Subcutaneous abdominal adipose tissue (tissue), 5 donors: ENCODE measurements around the gene FBXO41.

ENCODE experiments used
- H3K27ac ChIP-seq: one replicate; pipeline ENCODE4 v1.7.0; 2013; ENCODE audit warnings: low read depth, mild to moderate bottlenecking, inconsistent platforms, low read length, moderate library complexity
- H3K27me3 ChIP-seq, 5 donors: one replicate each; pipeline ENCODE4 v1.7.0; 2013; ENCODE audit warnings: low read length in 5 of 5, inconsistent platforms in 1 of 5; ENCODE audit not compliant: control insufficient read depth in 5 of 5, insufficient read depth in 4 of 5
- H3K36me3 ChIP-seq, 5 donors: one replicate each; pipeline ENCODE4 v1.7.0; 2013; ENCODE audit warnings: low read length in 5 of 5; ENCODE audit not compliant: control insufficient read depth in 5 of 5, insufficient read depth in 5 of 5
- H3K4me1 ChIP-seq, 5 donors: one replicate each; pipeline ENCODE4 v1.7.0; 2013; ENCODE audit warnings: low read length in 5 of 5, mild to moderate bottlenecking in 3 of 5, moderate library complexity in 1 of 5; ENCODE audit not compliant: control insufficient read depth in 5 of 5, insufficient read depth in 5 of 5
- H3K4me3 ChIP-seq, 5 donors: one replicate each; pipeline ENCODE4 v1.7.0; 2013; ENCODE audit warnings: low read length in 5 of 5, low read depth in 1 of 5
- H3K9ac ChIP-seq, 5 donors: one replicate each; pipeline ENCODE4 v1.7.0; 2013; ENCODE audit warnings: low read length in 5 of 5, mild to moderate bottlenecking in 4 of 5, moderate library complexity in 3 of 5
- H3K9me3 ChIP-seq, 5 donors: one replicate each; pipeline ENCODE4 v1.7.0; 2013; ENCODE audit warnings: low read length in 5 of 5; ENCODE audit not compliant: control insufficient read depth in 5 of 5
- donor health status: healthy.
- donor health status: healthy.
- donor health status: healthy.
- donor health status: healthy.
- donor health status: healthy.

The FBXO41 gene

DNA sequence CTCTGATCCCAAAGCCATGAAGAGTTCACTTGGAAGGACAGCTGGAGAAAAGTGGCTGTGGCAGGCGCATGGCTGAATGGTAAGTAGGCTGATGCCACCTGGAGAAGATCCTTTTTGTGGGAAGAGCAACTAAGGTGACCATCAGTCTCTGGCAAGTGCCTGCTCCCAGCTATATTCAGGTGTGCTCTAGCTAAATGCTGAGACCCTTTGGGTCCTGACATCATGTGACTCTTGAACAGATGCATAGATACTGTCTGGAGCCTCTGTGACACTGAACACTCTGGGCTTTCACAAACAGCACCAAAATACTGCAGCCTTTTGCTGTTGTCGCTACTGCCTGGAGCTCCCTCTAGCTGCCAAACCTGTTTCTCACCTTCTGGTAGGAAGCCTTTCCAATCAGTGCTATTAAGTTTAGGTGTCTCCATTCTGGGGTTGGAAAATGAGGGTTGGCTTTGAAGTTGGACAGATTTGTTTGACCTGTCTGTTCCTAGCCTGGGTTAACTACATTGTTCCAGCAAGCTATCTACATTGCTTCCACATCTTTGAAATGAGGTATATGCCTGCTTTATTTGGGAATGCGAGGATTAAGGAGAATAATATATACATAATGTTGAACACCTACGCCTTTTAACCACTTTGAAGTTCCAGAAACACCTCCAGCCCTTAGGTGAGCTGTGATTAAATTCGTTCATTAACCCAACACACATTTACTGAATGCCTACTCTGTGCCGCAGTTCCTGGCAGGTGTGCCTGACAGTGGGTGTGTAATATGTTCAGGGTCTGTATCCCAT, 6.0 kb upstream of the FBXO41 start:
- H3K9ac ChIP-seq = no peak overlapping the region
- peaks cover 0 to 34% (median 16%) of the 10 kb centered on the region in 5 donors for H3K4me1 ChIP-seq
- no peaks in the 10 kb centered on the region for H3K36me3 ChIP-seq
- no peak overlapping the region for H3K4me3 ChIP-seq
- no peak overlapping the region for H3K27ac ChIP-seq
- peaks cover 37 to 64% (median 57%) of the 10 kb centered on the region in 5 donors for H3K27me3 ChIP-seq
- H3K9me3 ChIP-seq = peaks cover 0 to 3% (median 0%) of the 10 kb centered on the region in 5 donors

DNA sequence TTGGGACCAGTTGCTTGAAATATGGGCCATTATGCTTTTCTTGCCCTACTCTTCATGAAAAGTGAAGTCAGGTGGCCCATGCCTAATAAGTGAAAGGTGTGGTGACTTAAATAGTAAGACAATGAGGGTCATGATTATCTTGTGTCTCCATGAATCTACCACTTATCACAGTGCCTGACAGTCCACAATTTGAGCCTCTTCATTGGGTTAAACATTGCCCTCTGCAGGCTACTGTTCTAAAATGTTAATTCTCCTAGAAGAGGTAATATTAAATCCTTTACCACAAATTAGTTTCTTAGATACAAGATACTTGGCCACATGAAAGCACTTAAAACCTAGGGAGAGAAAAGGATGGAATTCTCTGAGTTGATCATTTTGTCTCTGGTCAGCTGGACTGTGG, 5.0 kb upstream of the FBXO41 start:
- H3K27me3 ChIP-seq = peaks cover 32 to 59% (median 55%) of the 10 kb centered on the region in 5 donors
- no peak overlapping the region for H3K9ac ChIP-seq
- peaks cover 0 to 1% (median 0%) of the 10 kb centered on the region in 5 donors for H3K9me3 ChIP-seq
- H3K36me3 ChIP-seq = no peaks in the 10 kb centered on the region
- H3K4me3 ChIP-seq = no peak overlapping the region
- no peak overlapping the region for H3K27ac ChIP-seq
- H3K4me1 ChIP-seq = peaks cover 0 to 43% (median 25%) of the 10 kb centered on the region in 5 donors

DNA sequence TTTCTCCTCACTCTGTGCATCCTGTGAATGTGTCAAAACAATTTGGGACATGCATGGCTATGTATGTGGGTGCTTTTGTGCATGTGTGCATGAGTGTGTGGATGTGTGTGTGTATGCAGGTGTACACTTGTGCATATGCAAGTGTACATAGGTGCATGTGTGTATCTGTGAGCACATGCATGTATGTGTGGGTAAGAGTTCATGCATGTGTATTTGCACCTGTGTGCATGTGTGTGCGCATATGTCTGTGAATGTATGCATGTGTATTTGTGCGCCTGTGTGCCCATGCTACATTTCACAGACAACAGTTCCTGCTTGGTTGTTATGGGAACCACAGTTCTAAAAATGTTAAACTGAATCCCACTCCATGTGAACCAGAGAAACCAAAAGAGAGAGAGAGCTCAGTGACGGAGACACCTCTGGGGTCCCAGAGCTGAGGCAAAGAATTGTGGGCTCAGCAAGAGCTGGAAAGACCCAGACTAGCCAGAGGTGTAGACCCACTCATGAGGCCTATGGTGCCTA, 1.9 kb upstream of the FBXO41 start:
- no peak overlapping the region for H3K9ac ChIP-seq
- no peak overlapping the region for H3K4me3 ChIP-seq
- H3K27me3 ChIP-seq = peaks cover 5 to 37% (median 25%) of the 10 kb centered on the region in 5 donors
- H3K4me1 ChIP-seq = peaks cover 0 to 29% (median 17%) of the 10 kb centered on the region in 5 donors
- H3K36me3 ChIP-seq = no peaks in the 10 kb centered on the region
- H3K27ac ChIP-seq = no peak overlapping the region
- no peaks in the 10 kb centered on the region for H3K9me3 ChIP-seq

GRCh38 chr2:73285159-73285739, 971 bp upstream of the FBXO41 start:
- H3K27ac ChIP-seq = no peak overlapping the region
- H3K4me1 ChIP-seq = peaks cover 0 to 26% (median 16%) of the 10 kb centered on the region in 5 donors
- no peaks in the 10 kb centered on the region for H3K9me3 ChIP-seq
- peak overlapping the region; percentile 58 to 77 (median 65) for H3K4me3 ChIP-seq
- no peaks in the 10 kb centered on the region for H3K36me3 ChIP-seq
- peaks cover 4 to 32% (median 17%) of the 10 kb centered on the region in 5 donors for H3K27me3 ChIP-seq
- peak overlapping the region in 1 of 5 donors; percentile 9 for H3K9ac ChIP-seq

DNA sequence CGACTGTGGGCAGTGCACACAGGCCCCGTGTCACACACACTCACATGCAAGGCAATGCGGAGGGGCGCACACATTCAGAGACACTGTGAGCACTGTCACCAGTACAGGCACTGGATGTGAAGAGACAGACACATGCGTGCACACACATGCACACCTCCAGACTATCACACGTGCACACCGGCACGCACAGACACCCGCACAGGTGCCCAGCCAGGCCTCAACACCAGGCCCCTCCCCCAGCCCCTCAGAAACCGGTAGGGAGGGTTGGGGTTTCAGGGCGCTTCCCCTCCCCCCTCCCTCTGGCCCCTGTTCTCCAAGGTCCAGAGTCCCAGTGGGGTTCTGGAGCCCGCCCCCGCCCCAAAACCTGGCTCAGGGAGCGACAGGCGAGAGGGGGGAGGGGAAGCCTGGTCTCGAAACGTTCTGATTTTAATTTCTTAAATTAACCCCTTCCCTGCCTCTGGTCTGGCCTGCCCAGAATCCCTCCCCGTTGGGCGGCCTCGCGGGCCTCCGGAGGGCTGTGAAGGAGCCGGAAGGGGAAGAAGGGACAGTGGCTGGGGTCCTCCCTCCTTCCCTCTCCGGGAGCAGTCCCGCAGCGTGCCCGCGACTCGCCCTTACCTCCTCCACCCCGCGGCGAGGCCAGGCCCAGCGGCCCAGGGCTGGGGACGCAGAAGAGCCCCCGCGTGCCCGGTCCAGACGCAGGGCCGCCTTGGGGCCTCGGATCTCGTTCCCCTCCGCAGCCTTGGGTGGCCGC, 558 bp downstream of the FBXO41 start:
- Histone ChIP-seq H3K27ac (no peak overlapping the region), H3K36me3 (no peaks in the 10 kb centered on the region), H3K9me3 (no peaks in the 10 kb centered on the region), H3K27me3 (peaks cover 4 to 25% (median 9%) of the 10 kb centered on the region in 5 donors), H3K9ac (peak overlapping the region in 4 of 5 donors; percentile 4 to 46 (median 35)), H3K4me3 (peak overlapping the region in 4 of 5 donors; percentile 58 to 77 (median 68)), H3K4me1 (peaks cover 0 to 26% (median 16%) of the 10 kb centered on the region in 5 donors)

DNA sequence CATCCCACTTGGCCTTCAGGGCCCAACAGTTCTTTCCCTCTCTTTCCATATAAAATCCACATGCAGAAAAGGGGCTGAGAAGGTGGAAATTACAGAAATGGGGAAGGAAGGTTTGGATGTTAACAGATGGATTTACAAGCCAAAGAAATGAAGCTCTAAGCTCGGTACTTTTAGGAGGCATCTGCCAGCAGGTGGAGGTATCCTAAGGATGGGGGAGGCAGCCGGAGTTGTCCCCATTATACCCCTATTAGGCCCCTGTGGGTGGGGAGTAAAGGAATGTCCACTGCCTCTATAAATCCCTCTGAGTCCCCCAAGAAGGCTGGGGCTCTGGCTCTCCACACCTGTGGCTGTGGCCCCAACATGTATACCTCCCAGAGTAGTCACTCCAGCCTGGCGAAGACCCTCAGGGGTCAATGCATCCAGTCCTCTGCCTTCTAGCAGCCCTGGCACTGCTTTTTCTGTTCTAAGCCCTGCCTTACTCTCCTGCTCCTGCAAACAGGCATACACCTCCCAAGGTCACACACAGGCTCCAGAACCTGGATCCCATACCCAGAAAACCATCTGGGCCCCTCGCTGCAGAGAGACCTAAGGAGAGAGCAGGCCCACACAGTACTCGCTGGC, 1.2 kb downstream of the FBXO41 start:
- peaks cover 4 to 24% (median 9%) of the 10 kb centered on the region in 5 donors for H3K27me3 ChIP-seq
- no peak overlapping the region for H3K9ac ChIP-seq
- peak overlapping the region in 2 of 5 donors; percentile 65 to 72 for H3K4me3 ChIP-seq
- H3K36me3 ChIP-seq = no peaks in the 10 kb centered on the region
- H3K9me3 ChIP-seq = no peaks in the 10 kb centered on the region
- no peak overlapping the region for H3K27ac ChIP-seq
- H3K4me1 ChIP-seq = peaks cover 0 to 26% (median 16%) of the 10 kb centered on the region in 5 donors

DNA sequence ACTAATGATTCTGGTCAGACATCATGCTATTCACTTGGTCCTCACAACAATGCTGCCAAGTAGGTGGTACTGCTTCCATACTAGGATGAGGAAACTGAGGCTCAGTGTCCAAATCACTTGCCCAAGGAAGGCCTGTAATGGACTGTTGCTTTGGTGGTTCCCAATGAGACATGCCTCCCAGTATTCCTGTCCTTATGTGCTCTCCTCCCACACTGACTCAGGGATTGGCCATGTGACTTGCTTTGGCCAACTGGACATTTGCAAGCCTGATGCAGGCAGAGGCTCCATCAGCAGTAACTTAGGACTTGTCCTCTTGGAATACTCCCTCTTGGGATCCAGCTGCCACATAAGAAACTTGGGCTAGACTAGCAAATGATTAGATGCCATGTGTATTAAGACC, 3.0 kb downstream of the FBXO41 start:
- H3K27me3 ChIP-seq = peaks cover 0 to 15% (median 4%) of the 10 kb centered on the region in 5 donors
- no peaks in the 10 kb centered on the region for H3K9me3 ChIP-seq
- no peak overlapping the region for H3K9ac ChIP-seq
- no peak overlapping the region for H3K27ac ChIP-seq
- no peaks in the 10 kb centered on the region for H3K36me3 ChIP-seq
- H3K4me1 ChIP-seq = peaks cover 0 to 26% (median 16%) of the 10 kb centered on the region in 5 donors
- no peak overlapping the region for H3K4me3 ChIP-seq

DNA sequence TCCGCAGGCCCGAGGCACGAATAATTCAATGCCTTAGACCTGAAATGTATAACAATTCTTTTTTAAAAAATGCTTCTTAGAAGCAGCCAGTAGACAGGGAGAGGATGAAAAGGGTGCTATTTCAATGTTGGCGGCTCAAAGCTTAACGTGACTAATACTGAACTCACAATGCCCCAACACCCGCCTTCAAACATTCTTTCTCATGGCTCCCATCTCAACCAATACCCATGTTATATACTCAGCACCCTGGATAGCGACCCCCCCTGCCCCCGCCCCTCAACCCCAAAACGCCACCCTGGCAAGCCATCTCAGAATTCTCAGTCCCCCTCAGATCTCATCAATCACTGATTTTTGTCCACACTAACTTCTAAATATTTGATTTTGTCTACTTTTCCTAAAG, 4.4 kb downstream of the FBXO41 start:
- Histone ChIP-seq H3K4me3 (no peak overlapping the region), H3K9me3 (no peaks in the 10 kb centered on the region), H3K36me3 (no peaks in the 10 kb centered on the region), H3K27ac (no peak overlapping the region), H3K9ac (no peak overlapping the region), H3K4me1 (peaks cover 0 to 17% (median 12%) of the 10 kb centered on the region in 5 donors), H3K27me3 (peaks cover 0 to 5% (median under 1%) of the 10 kb centered on the region in 5 donors)

DNA sequence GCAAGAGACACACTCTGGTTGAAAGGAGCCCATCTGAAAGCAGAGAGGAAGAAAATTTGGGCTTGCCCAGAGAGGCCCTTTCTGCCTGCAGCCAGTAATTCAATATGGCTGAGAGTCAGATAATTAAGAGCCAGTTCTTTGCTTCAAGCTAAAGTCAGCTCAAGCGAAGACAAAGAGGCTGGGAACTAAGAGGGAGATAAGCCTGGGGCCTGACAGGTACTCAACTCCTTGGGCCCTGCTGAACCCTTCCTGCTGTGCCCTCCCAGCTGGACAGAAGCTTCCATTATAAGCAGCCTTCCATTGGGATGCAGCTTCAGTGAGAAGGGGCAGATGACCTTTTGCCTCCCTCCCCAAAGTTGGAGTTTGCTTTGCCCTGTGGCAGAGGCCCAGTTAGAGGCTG, 12.0 kb downstream of the FBXO41 start:
- Histone ChIP-seq H3K27me3 (peaks cover 6 to 30% (median 28%) of the 10 kb centered on the region in 5 donors), H3K9ac (no peak overlapping the region), H3K4me1 (peaks cover 0 to 8% (median 7%) of the 10 kb centered on the region in 5 donors), H3K27ac (no peak overlapping the region), H3K36me3 (no peaks in the 10 kb centered on the region), H3K9me3 (peaks cover 0 to 4% (median 0%) of the 10 kb centered on the region in 5 donors), H3K4me3 (no peak overlapping the region)
